ENCODE data around the gene PPP2R2B.

PPP2R2B gene

GRCh38 chr5:146878476-146879172, at the start of gene PPP2R2B:
PPP2R2B (minus strand) TSS chr5:146878757.
- peak in 1 of 3 donors; percentile 0 for DNase-seq (ENCODE audit: low read depth in 3 of 3, low spot score in 1 of 3)

GRCh38 chr5:146924132-146924531, 45.6 kb upstream of the PPP2R2B start:
- no peak for DNase-seq (ENCODE audit: low read depth in 3 of 3, low spot score in 1 of 3)

- no peak for DNase-seq (ENCODE audit: low read depth in 3 of 3, low spot score in 1 of 3)
These were observed 42.7 kb upstream of the PPP2R2B start for GRCh38 chr5:146921225-146921624.

GRCh38 chr5:146920351-146920881, 41.9 kb upstream of the PPP2R2B start:
- DNase-seq (ENCODE audit: low read depth in 3 of 3, low spot score in 1 of 3): no peak

GRCh38 chr5:146919304-146919703, 40.7 kb upstream of the PPP2R2B start:
- DNase-seq (ENCODE audit: low read depth in 3 of 3, low spot score in 1 of 3): no peak

- no peak for DNase-seq (ENCODE audit: low read depth in 3 of 3, low spot score in 1 of 3)
These were observed 39.4 kb upstream of the PPP2R2B start for GRCh38 chr5:146917931-146918330.

- DNase-seq (ENCODE audit: low read depth in 3 of 3, low spot score in 1 of 3): no peak
These were observed 34.3 kb upstream of the PPP2R2B start for GRCh38 chr5:146912874-146913273.

- DNase-seq (ENCODE audit: low read depth in 3 of 3, low spot score in 1 of 3): no peak
These were observed 31.7 kb upstream of the PPP2R2B start for GRCh38 chr5:146910239-146910638.

GRCh38 chr5:146909255-146910068, 30.9 kb upstream of the PPP2R2B start:
- no peak for DNase-seq (ENCODE audit: low read depth in 3 of 3, low spot score in 1 of 3)

- no peak for DNase-seq (ENCODE audit: low read depth in 3 of 3, low spot score in 1 of 3)
These were observed 28.2 kb upstream of the PPP2R2B start for GRCh38 chr5:146906803-146907202.

GRCh38 chr5:146904890-146905289, 26.3 kb upstream of the PPP2R2B start:
- DNase-seq (ENCODE audit: low read depth in 3 of 3, low spot score in 1 of 3): no peak

GRCh38 chr5:146903789-146904188, 25.2 kb upstream of the PPP2R2B start:
- DNase-seq (ENCODE audit: low read depth in 3 of 3, low spot score in 1 of 3): no peak

- no peak for DNase-seq (ENCODE audit: low read depth in 3 of 3, low spot score in 1 of 3)
These were observed 23.9 kb upstream of the PPP2R2B start for GRCh38 chr5:146902471-146902870.

GRCh38 chr5:146897061-146897460, 18.5 kb upstream of the PPP2R2B start:
- DNase-seq (ENCODE audit: low read depth in 3 of 3, low spot score in 1 of 3): no peak

- no peak for DNase-seq (ENCODE audit: low read depth in 3 of 3, low spot score in 1 of 3)
These were observed 16.4 kb upstream of the PPP2R2B start for GRCh38 chr5:146894753-146895521.

- no peak for DNase-seq (ENCODE audit: low read depth in 3 of 3, low spot score in 1 of 3)
These were observed 15.4 kb upstream of the PPP2R2B start for GRCh38 chr5:146893991-146894390.

GRCh38 chr5:146892231-146892630, 13.7 kb upstream of the PPP2R2B start:
- no peak for DNase-seq (ENCODE audit: low read depth in 3 of 3, low spot score in 1 of 3)

GRCh38 chr5:146891511-146891910, 13.0 kb upstream of the PPP2R2B start:
- DNase-seq (ENCODE audit: low read depth in 3 of 3, low spot score in 1 of 3): no peak

- DNase-seq (ENCODE audit: low read depth in 3 of 3, low spot score in 1 of 3): no peak
These were observed 12.3 kb upstream of the PPP2R2B start for GRCh38 chr5:146890731-146891440.

- no peak for DNase-seq (ENCODE audit: low read depth in 3 of 3, low spot score in 1 of 3)
These were observed 11.5 kb upstream of the PPP2R2B start for GRCh38 chr5:146890066-146890465.

GRCh38 chr5:146889169-146889568, 10.6 kb upstream of the PPP2R2B start:
- DNase-seq (ENCODE audit: low read depth in 3 of 3, low spot score in 1 of 3): no peak
